Measurements from ENCODE around the gene ARAP2.

DNA sequence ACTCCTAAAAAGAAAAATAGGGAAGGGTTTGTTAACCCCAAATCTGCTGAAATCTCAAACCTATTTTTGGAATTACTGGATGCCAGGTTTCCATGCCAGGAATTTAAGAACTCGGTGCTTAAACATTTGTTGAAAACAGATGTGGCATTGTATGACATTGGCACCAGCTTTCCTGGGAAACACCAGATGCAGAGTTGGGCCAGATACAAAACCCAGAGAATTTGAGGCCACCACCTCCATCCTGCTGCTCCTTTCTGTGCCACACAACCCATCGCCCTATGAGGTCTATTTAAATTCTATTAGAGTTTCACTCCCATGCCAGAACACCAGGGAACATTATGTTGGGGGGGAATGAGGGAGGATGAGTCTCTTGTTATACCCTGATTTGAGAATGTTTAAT, 71.7 kb downstream of the ARAP2 start:
- TF ChIP-seq CTCF (IDR thresholded peaks at IDR 0.05 in 2 of 3, conservative IDR thresholded peaks at IDR 0.05 in 1 of 3; ENCODE audit: borderline replicate concordance in 1 of 3, insufficient read depth in 1 of 3, low read depth in 2 of 3, low read length in 2 of 3) (no peak), POLR2A (IDR thresholded peaks at IDR 0.05; ENCODE audit: borderline replicate concordance, extremely low read depth, insufficient read depth, insufficient read length) (no peak), POLR2AphosphoS5 (IDR thresholded peaks at IDR 0.05; ENCODE audit: low read depth, low read length) (no peak), SIN3A (IDR thresholded peaks at IDR 0.05; ENCODE audit: low read depth) (no peak), ZNF274 (IDR thresholded peaks at IDR 0.05; ENCODE audit: low read depth, low read length) (no peak), EGR1 (IDR thresholded peaks at IDR 0.05; ENCODE audit: low read depth) (no peak), EZH2 (IDR thresholded peaks at IDR 0.05) (no peak), ZFX (IDR thresholded peaks at IDR 0.05) (no peak), EZH2phosphoT487 (IDR thresholded peaks at IDR 0.05; ENCODE audit: borderline replicate concordance) (no peak), CEBPB (IDR thresholded peaks at IDR 0.05; ENCODE audit: low read depth) (no peak), JUND (IDR thresholded peaks at IDR 0.05) (no peak), REST (IDR thresholded peaks at IDR 0.05; ENCODE audit: low read depth) (no peak), SRF (IDR thresholded peaks at IDR 0.05; ENCODE audit: low read depth) (no peak), RAD21 (IDR thresholded peaks at IDR 0.05; ENCODE audit: low read depth) (no peak)

All from HCT116 (cell line).